ENCODE results near the gene CFAP210. TPM values are rescaled to one million over a fixed set of nuclear protein-coding genes. Genes with fewer than 3 reads are reported as not detected.

CFAP210 gene
- total RNA-seq, 1 donor from 2014 or later = not detected

DNA sequence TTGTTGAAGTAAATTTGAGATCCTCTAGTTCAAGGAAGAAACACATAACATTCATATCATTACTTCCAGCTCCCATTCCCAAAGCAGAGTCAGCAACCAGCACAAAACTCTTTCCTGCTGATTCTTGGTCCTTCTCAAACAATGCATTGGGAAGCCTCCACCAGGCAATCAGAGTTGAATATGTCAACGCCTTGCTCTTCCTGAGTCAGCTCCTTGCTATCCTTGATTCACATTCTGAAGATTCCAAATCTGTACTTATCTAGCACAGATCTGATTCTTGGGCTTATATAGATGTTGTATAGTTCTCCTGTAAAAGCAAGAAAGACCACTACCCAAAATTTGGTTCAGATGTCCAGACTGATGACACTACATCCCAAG is 29.6 kb downstream of the CFAP210 start:
- Histone ChIP-seq H3K4me1 (no peaks in the 10 kb centered on the region), H3K9me3 (no peaks in the 10 kb centered on the region), H3K36me3 (no peaks in the 10 kb centered on the region), H3K27ac (no peak overlapping the region), H3K27me3 (no peaks in the 10 kb centered on the region), H3K4me3 (no peak overlapping the region)
- no peak for DNase-seq (ENCODE audit: low spot score in 2 of 2)
- intact Hi-C loops (cut with DNase I) = no loop called here
- TF ChIP-seq, protein P1, sequence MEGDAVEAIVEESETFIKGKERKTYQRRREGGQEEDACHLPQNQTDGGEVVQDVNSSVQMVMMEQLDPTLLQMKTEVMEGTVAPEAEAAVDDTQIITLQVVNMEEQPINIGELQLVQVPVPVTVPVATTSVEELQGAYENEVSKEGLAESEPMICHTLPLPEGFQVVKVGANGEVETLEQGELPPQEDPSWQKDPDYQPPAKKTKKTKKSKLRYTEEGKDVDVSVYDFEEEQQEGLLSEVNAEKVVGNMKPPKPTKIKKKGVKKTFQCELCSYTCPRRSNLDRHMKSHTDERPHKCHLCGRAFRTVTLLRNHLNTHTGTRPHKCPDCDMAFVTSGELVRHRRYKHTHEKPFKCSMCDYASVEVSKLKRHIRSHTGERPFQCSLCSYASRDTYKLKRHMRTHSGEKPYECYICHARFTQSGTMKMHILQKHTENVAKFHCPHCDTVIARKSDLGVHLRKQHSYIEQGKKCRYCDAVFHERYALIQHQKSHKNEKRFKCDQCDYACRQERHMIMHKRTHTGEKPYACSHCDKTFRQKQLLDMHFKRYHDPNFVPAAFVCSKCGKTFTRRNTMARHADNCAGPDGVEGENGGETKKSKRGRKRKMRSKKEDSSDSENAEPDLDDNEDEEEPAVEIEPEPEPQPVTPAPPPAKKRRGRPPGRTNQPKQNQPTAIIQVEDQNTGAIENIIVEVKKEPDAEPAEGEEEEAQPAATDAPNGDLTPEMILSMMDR (IDR thresholded peaks at IDR 0.05) = no peak

DNA sequence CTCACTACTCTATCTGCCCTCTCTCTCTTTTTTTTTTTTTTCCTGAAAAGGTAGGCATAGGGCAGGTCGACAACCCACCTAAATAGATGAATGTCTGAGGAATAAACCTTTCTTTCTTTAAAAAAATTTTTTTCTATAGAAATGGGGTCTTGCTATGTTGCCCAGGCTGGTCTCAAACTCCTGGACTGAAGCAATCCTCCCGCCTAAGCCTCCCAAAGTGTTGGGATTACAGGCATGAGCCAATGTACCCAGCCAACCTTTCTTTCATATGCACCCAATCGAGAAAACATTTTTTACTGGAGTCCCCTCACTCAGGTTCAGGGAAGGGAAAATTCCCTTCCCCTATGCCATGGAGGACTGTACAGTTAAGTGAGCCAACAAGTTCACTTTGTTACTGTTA is 31.0 kb downstream of the CFAP210 start:
- intact Hi-C loops (cut with DNase I) = no loop called here
- H3K4me1 ChIP-seq = no peaks in the 10 kb centered on the region
- H3K36me3 ChIP-seq = no peaks in the 10 kb centered on the region

DNA sequence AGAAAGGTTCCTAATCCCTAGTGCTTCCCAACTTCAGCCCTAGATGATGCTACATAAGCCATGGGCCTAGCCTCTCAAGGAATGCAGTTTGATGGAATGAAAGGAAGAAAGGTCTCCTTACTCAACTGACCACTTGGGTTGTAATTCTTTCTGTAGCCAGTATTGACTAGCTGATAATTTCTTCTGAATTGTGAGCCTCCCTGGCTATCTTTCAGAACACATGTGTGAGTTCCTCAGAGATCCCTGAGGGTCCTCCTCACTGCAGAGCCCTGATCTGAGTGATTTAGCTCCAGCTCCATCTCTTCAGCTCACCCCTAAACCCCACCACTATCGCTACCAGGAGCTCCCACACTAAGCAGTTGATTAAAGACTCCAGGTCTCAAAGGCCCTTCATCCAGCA is 31.5 kb downstream of the CFAP210 start:
- DNase-seq (ENCODE audit: low spot score in 2 of 2) = no peak
- intact Hi-C loops (cut with DNase I) = no loop called here
- Histone ChIP-seq H3K36me3 (no peaks in the 10 kb centered on the region), H3K4me3 (no peak overlapping the region), H3K9me3 (no peaks in the 10 kb centered on the region), H3K27ac (no peak overlapping the region), H3K4me1 (no peaks in the 10 kb centered on the region), H3K27me3 (no peaks in the 10 kb centered on the region)
- TF ChIP-seq, protein P1 (IDR thresholded peaks at IDR 0.05) = no peak

More for the DNA sequence above, 31.0 kb downstream of the CFAP210 start:
- H3K9me3 ChIP-seq = no peaks in the 10 kb centered on the region
- no peak overlapping the region for H3K27ac ChIP-seq
- TF ChIP-seq, protein P1 (IDR thresholded peaks at IDR 0.05) = no peak
- no peak for DNase-seq (ENCODE audit: low spot score in 2 of 2)
- no peaks in the 10 kb centered on the region for H3K27me3 ChIP-seq
- no peak overlapping the region for H3K4me3 ChIP-seq

DNA sequence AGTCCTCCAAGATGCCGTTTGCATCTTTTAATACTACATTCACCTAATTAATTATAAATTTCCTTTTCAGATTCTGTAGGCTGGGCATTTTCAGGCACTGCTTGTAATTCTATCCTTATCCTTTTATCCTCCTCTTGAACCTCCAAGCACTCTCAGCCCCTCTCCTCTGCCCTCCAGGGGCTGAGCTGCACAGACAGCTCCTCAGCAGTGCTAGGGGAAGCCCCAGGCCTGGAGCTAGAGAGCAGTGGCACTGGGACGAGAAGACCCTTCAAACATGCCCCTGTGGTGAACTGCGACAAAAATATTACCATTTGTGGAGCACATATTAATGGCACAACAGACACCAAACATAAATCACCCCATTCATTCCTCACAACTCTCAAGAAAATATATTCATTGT is 32.9 kb downstream of the CFAP210 start:
- Histone ChIP-seq H3K4me1 (no peaks in the 10 kb centered on the region), H3K27ac (no peak overlapping the region), H3K27me3 (no peaks in the 10 kb centered on the region), H3K36me3 (no peaks in the 10 kb centered on the region), H3K9me3 (no peaks in the 10 kb centered on the region), H3K4me3 (no peak overlapping the region)
- TF ChIP-seq, protein P1 (IDR thresholded peaks at IDR 0.05) = no peak
- intact Hi-C loops (cut with DNase I) = no loop called here
- no peak for DNase-seq (ENCODE audit: low spot score in 2 of 2)

DNA sequence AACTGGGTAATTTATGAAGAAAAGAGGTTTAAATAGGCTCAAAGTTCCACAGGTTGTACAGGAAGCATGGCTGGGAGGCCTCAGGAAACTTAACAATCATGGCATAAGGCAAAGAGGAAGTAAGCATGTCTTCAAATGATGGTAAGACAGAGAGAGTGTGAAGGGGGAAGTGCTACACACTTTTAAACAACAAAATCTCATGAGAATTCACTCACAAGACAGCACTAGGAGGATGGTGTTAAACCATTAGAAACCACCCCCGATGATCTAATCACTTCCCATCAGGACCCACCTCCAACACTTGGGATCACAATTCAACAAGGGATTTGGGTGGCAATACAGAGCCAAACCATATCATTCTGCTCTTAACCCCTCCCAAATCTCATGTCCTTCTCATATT is 34.9 kb downstream of the CFAP210 start:
- intact Hi-C loops (cut with DNase I) = no loop called here
- Histone ChIP-seq H3K9me3 (no peaks in the 10 kb centered on the region), H3K27me3 (no peaks in the 10 kb centered on the region), H3K4me3 (no peak overlapping the region), H3K36me3 (no peaks in the 10 kb centered on the region), H3K27ac (no peak overlapping the region), H3K4me1 (no peaks in the 10 kb centered on the region)
- DNase-seq (ENCODE audit: low spot score in 2 of 2) = no peak
- TF ChIP-seq, protein P1 (IDR thresholded peaks at IDR 0.05) = no peak

DNA sequence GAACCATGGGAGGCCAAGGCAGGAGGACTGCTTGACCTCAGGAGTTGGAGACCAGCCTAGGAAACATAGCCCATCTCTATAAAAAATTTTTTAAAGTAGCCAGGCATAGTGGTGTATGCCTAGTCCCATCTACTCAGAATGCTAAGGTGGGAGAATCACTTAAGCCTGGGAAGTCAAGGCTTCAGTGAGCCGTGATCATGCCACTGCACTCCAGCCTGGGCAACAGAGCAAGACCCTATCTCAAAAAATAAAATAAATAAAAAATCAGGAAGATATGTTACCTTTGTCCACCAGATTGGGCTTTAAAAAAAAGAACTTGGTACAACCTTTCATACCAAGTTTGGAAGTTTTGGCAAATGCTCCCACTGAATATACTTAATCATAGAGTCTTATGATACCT is 35.3 kb downstream of the CFAP210 start:
- H3K27me3 ChIP-seq = no peaks in the 10 kb centered on the region
- H3K27ac ChIP-seq = no peak overlapping the region
- H3K9me3 ChIP-seq = no peaks in the 10 kb centered on the region
- H3K4me3 ChIP-seq = no peak overlapping the region
- TF ChIP-seq, protein P1 (IDR thresholded peaks at IDR 0.05) = no peak
- DNase-seq (ENCODE audit: low spot score in 2 of 2) = no peak
- no peaks in the 10 kb centered on the region for H3K4me1 ChIP-seq
- H3K36me3 ChIP-seq = no peaks in the 10 kb centered on the region
- intact Hi-C loops (cut with DNase I) = no loop called here
